Transverse colon (tissue), 3 donors: Measurements from ENCODE around the gene FAM118A.

Source experiments
- EP300 ChIP-seq: sonication (generic); formaldehyde crosslinking; IDR thresholded peaks from one replicate; pipeline ENCODE4 v1.6.1; 2017; ENCODE audit warnings: antibody characterized with exemption, low read depth
- TF ChIP-seq, protein P1 (sequence below), 5 experiments: fragments of 200-600 bp in 3 of 5; fragments of 450-650 bp in 2 of 5; sonication (generic) in 3 of 5; IDR thresholded peaks; 1 replicate in 2 of 5; 2 replicates in 3 of 5; pipeline ENCODE4 v1.5.1; 2016 to 2017; ENCODE audit warnings: antibody characterized with exemption in 5 of 5, inconsistent platforms in 3 of 5, mild to moderate bottlenecking in 2 of 5, moderate library complexity in 1 of 5

DNA sequence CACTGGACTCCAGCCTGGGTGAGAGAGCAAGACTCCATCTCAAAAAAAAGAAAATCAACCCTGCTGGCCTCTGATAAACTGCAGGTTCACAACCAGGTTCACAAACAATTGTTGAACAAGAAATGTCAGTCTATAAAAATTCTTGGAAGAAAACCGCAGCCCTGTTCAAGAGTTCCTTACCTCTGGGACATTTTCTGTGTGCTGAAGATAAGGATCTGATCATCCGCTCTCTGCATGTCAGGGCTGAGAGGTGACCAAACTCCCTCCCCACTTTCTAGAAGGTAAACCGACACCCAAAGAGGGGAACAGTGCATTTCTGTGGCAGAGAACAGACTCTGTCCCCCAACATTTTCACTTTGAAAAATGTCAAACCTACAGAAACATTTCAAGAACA, 29.1 kb upstream of the FAM118A start:
- TF ChIP-seq EP300: no peak
- TF ChIP-seq, protein P1, sequence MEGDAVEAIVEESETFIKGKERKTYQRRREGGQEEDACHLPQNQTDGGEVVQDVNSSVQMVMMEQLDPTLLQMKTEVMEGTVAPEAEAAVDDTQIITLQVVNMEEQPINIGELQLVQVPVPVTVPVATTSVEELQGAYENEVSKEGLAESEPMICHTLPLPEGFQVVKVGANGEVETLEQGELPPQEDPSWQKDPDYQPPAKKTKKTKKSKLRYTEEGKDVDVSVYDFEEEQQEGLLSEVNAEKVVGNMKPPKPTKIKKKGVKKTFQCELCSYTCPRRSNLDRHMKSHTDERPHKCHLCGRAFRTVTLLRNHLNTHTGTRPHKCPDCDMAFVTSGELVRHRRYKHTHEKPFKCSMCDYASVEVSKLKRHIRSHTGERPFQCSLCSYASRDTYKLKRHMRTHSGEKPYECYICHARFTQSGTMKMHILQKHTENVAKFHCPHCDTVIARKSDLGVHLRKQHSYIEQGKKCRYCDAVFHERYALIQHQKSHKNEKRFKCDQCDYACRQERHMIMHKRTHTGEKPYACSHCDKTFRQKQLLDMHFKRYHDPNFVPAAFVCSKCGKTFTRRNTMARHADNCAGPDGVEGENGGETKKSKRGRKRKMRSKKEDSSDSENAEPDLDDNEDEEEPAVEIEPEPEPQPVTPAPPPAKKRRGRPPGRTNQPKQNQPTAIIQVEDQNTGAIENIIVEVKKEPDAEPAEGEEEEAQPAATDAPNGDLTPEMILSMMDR (IDR thresholded peaks at IDR 0.05): no peak
